T-helper 17 cell (primary cell): ENCODE results near the gene ALDH1L1. TPM values are rescaled to one million over a fixed set of nuclear protein-coding genes. Genes with fewer than 3 reads are reported as not detected.

Experiments
- ATAC-seq: fragments of 150-1000 bp; cut with Tn5 transposase; 2 replicates; pipeline ENCODE4 v1.10.0; 2021; ENCODE audit warnings: mild to moderate bottlenecking, moderate library complexity
- DNase-seq, 3 donors: peaks; one replicate each; pipeline versions ENCODE4 v3.0.0 to v3.0.0-alpha.2; 2020 to 2021
- H3K9me3 ChIP-seq: one replicate; pipeline ENCODE4 v1.7.0; 2013; ENCODE audit warnings: low read length, mild to moderate bottlenecking; ENCODE audit not compliant: control insufficient read depth, poor library complexity, severe bottlenecking
- H3K27ac Mint-ChIP-seq: one replicate; pipeline ENCODE4 v1.8.0; 2022; ENCODE audit warnings: mild to moderate bottlenecking, moderate library complexity, mixed read lengths
- H3K27me3 Mint-ChIP-seq: one replicate; pipeline ENCODE4 v1.8.0; 2022; ENCODE audit warnings: mixed read lengths
- H3K36me3 Mint-ChIP-seq: one replicate; pipeline ENCODE4 v1.8.0; 2022; ENCODE audit warnings: low read depth, mixed read lengths
- H3K4me1 Mint-ChIP-seq: one replicate; pipeline ENCODE4 v1.8.0; 2022; ENCODE audit warnings: mild to moderate bottlenecking, mixed read lengths
- H3K4me3 Mint-ChIP-seq: one replicate; pipeline ENCODE4 v1.8.0; 2022; ENCODE audit warnings: mild to moderate bottlenecking, moderate library complexity, mixed read lengths
- total RNA-seq, 4 donors: library from RNA in 2 of 4; stranded (reverse) in 2 of 4; gene quantifications; one replicate each; pipeline ENCODE4 v1.2.3 and lab custom pipeline; 2022 to 2026

Gene ALDH1L1
- total RNA-seq, 2 donors from 2014 or later, result not detected

GRCh38 chr3:126106336-126107202 lies 73.8 kb downstream of the ALDH1L1 start:
- DNase-seq (peak in 1 of 3 donors; percentile 2), ATAC-seq (no peak)
- Mint-ChIP-seq H3K36me3 (no peaks in the 10 kb centered on the region), H3K27me3 (peaks cover 16% of the 10 kb centered on the region), H3K27ac (no peak overlapping the region), H3K4me3 (no peak overlapping the region), H3K4me1 (peaks cover 2% of the 10 kb centered on the region)
- H3K9me3 ChIP-seq, result no peaks in the 10 kb centered on the region

- peak in 1 of 3 donors; percentile 5 for DNase-seq
- Mint-ChIP-seq H3K36me3 (no peaks in the 10 kb centered on the region), H3K4me3 (no peak overlapping the region), H3K27ac (no peak overlapping the region), H3K4me1 (peaks cover 2% of the 10 kb centered on the region), H3K27me3 (peaks cover 22% of the 10 kb centered on the region)
- H3K9me3 ChIP-seq, result no peaks in the 10 kb centered on the region
- no peak for ATAC-seq
These were observed 74.6 kb downstream of the ALDH1L1 start for GRCh38 chr3:126105691-126106187.

GRCh38 chr3:126104742-126105605 lies 75.4 kb downstream of the ALDH1L1 start:
- no peak overlapping the region for H3K27ac Mint-ChIP-seq
- H3K27me3 Mint-ChIP-seq, result peaks cover 23% of the 10 kb centered on the region
- no peaks in the 10 kb centered on the region for H3K36me3 Mint-ChIP-seq
- ATAC-seq, result no peak
- peaks cover 4% of the 10 kb centered on the region for H3K4me1 Mint-ChIP-seq
- no peak overlapping the region for H3K4me3 Mint-ChIP-seq
- H3K9me3 ChIP-seq, result no peaks in the 10 kb centered on the region
- peak in 1 of 3 donors; percentile 4 for DNase-seq

- H3K4me3 Mint-ChIP-seq, result no peak overlapping the region
- ATAC-seq (no peak), DNase-seq (peak in 1 of 3 donors; percentile 2)
- H3K36me3 Mint-ChIP-seq, result no peaks in the 10 kb centered on the region
- peaks cover 23% of the 10 kb centered on the region for H3K27me3 Mint-ChIP-seq
- no peak overlapping the region for H3K27ac Mint-ChIP-seq
- peaks cover 4% of the 10 kb centered on the region for H3K4me1 Mint-ChIP-seq
- H3K9me3 ChIP-seq, result no peaks in the 10 kb centered on the region
These were observed 76.3 kb downstream of the ALDH1L1 start for GRCh38 chr3:126104028-126104635.

GRCh38 chr3:126103121-126104027 lies 77.0 kb downstream of the ALDH1L1 start:
- Mint-ChIP-seq H3K4me1 (peaks cover 4% of the 10 kb centered on the region), H3K36me3 (no peaks in the 10 kb centered on the region), H3K27ac (no peak overlapping the region), H3K27me3 (peaks cover 19% of the 10 kb centered on the region), H3K4me3 (no peak overlapping the region)
- no peaks in the 10 kb centered on the region for H3K9me3 ChIP-seq
- DNase-seq (peak in 1 of 3 donors; percentile 4), ATAC-seq (no peak)

GRCh38 chr3:126102530-126102951 lies 77.8 kb downstream of the ALDH1L1 start:
- Mint-ChIP-seq H3K27ac (no peak overlapping the region), H3K4me3 (no peak overlapping the region), H3K4me1 (peaks cover 4% of the 10 kb centered on the region), H3K36me3 (no peaks in the 10 kb centered on the region), H3K27me3 (peaks cover 17% of the 10 kb centered on the region)
- ATAC-seq (no peak), DNase-seq (peak in 1 of 3 donors; percentile 4)
- no peaks in the 10 kb centered on the region for H3K9me3 ChIP-seq

GRCh38 chr3:126102011-126102410 lies 78.4 kb downstream of the ALDH1L1 start:
- peaks cover 17% of the 10 kb centered on the region for H3K27me3 Mint-ChIP-seq
- ATAC-seq, result no peak
- H3K9me3 ChIP-seq, result peaks cover 2% of the 10 kb centered on the region
- H3K27ac Mint-ChIP-seq, result no peak overlapping the region
- no peak overlapping the region for H3K4me3 Mint-ChIP-seq
- no peak for DNase-seq
- H3K36me3 Mint-ChIP-seq, result no peaks in the 10 kb centered on the region
- H3K4me1 Mint-ChIP-seq, result peaks cover 4% of the 10 kb centered on the region

GRCh38 chr3:126101521-126101982 lies 78.8 kb downstream of the ALDH1L1 start:
- Mint-ChIP-seq H3K4me1 (peaks cover 4% of the 10 kb centered on the region), H3K36me3 (no peaks in the 10 kb centered on the region), H3K4me3 (no peak overlapping the region), H3K27ac (no peak overlapping the region), H3K27me3 (peaks cover 17% of the 10 kb centered on the region)
- DNase-seq, result peak in 1 of 3 donors; percentile 5
- peaks cover 4% of the 10 kb centered on the region for H3K9me3 ChIP-seq
- no peak for ATAC-seq

GRCh38 chr3:126100634-126101301 lies 79.6 kb downstream of the ALDH1L1 start:
- DNase-seq (peak in 1 of 3 donors; percentile 4), ATAC-seq (no peak)
- H3K4me3 Mint-ChIP-seq, result no peak overlapping the region
- peaks cover 17% of the 10 kb centered on the region for H3K27me3 Mint-ChIP-seq
- H3K36me3 Mint-ChIP-seq, result no peaks in the 10 kb centered on the region
- peaks cover 4% of the 10 kb centered on the region for H3K4me1 Mint-ChIP-seq
- no peak overlapping the region for H3K27ac Mint-ChIP-seq
- H3K9me3 ChIP-seq, result peaks cover 4% of the 10 kb centered on the region

- DNase-seq, result no peak
- Mint-ChIP-seq H3K36me3 (no peaks in the 10 kb centered on the region), H3K27me3 (peaks cover 17% of the 10 kb centered on the region), H3K27ac (no peak overlapping the region), H3K4me1 (peaks cover 2% of the 10 kb centered on the region), H3K4me3 (no peak overlapping the region)
- no peak for ATAC-seq
- H3K9me3 ChIP-seq, result peaks cover 4% of the 10 kb centered on the region
These were observed 80.1 kb downstream of the ALDH1L1 start for GRCh38 chr3:126100269-126100633.

GRCh38 chr3:126098391-126098858 lies 82.0 kb downstream of the ALDH1L1 start:
- no peaks in the 10 kb centered on the region for H3K36me3 Mint-ChIP-seq
- peaks cover 17% of the 10 kb centered on the region for H3K27me3 Mint-ChIP-seq
- peaks cover 4% of the 10 kb centered on the region for H3K9me3 ChIP-seq
- H3K4me1 Mint-ChIP-seq, result peaks cover 2% of the 10 kb centered on the region
- ATAC-seq, result no peak
- no peak overlapping the region for H3K4me3 Mint-ChIP-seq
- DNase-seq, result no peak
- no peak overlapping the region for H3K27ac Mint-ChIP-seq
